Hepatocyte (in vitro differentiated cells): ENCODE data around the gene NADK2.

Experiments used
- CTCF ChIP-seq: fragments of 200-600 bp; sonication (generic); IDR thresholded peaks from 2 replicates; pipeline ENCODE4 v1.5.1; 2016; ENCODE audit warnings: antibody characterized with exemption, mild to moderate bottlenecking; ENCODE audit not compliant: poor library complexity
- EZH2 ChIP-seq: fragments of 200-600 bp; sonication (generic); IDR thresholded peaks from 2 replicates; pipeline ENCODE4 v1.6.1; 2016; ENCODE audit warnings: antibody characterized with exemption, mild to moderate bottlenecking, borderline replicate concordance
- EZH2phosphoT487 ChIP-seq: fragments of 200-600 bp; sonication (generic); IDR thresholded peaks from one replicate; pipeline ENCODE4 v1.6.1; 2018; ENCODE audit warnings: antibody characterized with exemption, mild to moderate bottlenecking, low read depth, moderate library complexity; ENCODE audit not compliant: unreplicated experiment, severe bottlenecking

DNA sequence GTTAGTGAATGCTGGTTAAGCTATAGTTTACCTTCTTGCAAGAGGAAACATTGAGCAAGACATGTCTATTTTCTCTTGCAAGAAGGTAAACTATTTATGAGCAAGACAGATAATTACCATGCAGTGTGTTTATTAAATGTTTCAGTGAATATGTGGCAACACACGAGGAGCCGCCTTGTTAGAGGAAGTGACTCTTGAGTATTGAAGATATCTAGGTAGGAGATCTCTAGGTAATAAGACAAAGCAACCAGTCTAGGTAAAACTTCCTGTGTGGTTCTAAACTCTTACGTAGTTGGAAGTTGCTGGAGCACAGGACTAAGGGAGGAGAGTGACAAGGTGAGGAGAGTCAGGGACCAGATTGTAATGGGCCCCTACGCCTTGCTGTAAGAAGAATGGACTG, 73.0 kb downstream of the NADK2 start:
- TF ChIP-seq CTCF (no peak), EZH2 (no peak), EZH2phosphoT487 (no peak)
